Measurements from ENCODE around the gene ANKRD39. TPM values are rescaled to one million over a fixed set of nuclear protein-coding genes. Genes with fewer than 3 reads are reported as not detected.

Gene ANKRD39
- total and polyA plus RNA-seq, 7 donors: 19.2 to 101 (median 53.3) TPM

DNA sequence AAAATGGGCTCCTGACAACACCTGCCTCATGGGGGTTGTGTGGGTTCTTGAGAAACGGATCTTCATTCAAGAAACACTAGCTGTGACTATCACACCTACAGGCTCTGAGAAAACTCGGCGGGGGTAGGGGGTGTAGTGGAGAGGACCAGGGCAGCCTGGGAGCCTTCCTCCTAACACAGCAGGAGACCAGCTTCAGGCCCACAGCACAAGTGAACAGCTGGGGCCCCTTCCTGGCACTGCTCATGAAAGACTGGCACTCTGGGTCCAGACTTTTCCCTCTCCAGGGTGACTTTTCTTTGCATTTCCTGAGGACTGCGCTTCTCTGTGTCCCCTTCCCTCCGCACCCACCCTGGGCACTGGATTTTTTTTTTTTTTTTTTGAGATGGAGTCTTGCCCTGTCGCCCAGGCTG lies 19.2 kb upstream of the ANKRD39 start:
- no peaks in the 10 kb centered on the region for H3K9me3 ChIP-seq
- H3K36me3 ChIP-seq (ENCODE audit: insufficient read depth in 1 of 2, low read depth in 1 of 2): no peaks in the 10 kb centered on the region
- H3K27me3 ChIP-seq (ENCODE audit: insufficient read depth in 3 of 3, low read length in 2 of 3): no peaks in the 10 kb centered on the region
- TF ChIP-seq, protein P1, sequence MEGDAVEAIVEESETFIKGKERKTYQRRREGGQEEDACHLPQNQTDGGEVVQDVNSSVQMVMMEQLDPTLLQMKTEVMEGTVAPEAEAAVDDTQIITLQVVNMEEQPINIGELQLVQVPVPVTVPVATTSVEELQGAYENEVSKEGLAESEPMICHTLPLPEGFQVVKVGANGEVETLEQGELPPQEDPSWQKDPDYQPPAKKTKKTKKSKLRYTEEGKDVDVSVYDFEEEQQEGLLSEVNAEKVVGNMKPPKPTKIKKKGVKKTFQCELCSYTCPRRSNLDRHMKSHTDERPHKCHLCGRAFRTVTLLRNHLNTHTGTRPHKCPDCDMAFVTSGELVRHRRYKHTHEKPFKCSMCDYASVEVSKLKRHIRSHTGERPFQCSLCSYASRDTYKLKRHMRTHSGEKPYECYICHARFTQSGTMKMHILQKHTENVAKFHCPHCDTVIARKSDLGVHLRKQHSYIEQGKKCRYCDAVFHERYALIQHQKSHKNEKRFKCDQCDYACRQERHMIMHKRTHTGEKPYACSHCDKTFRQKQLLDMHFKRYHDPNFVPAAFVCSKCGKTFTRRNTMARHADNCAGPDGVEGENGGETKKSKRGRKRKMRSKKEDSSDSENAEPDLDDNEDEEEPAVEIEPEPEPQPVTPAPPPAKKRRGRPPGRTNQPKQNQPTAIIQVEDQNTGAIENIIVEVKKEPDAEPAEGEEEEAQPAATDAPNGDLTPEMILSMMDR (IDR thresholded peaks at IDR 0.05): no peak
- peaks cover 15% of the 10 kb centered on the region for H3K4me1 ChIP-seq
- no peak for DNase-seq
- 73 to 80% (median 74%) methylated on average over 6 of the region's 6 CpGs for WGBS, 3 donors
- H3K4me3 ChIP-seq: no peak overlapping the region
- no peak for ATAC-seq
- H3K27ac ChIP-seq: no peak overlapping the region
- intact Hi-C loops (cut with DNase I): loop anchor here in 1 of 2 donors (5.0 kb wide), 1 partner anchor 35 kb away; no protein-coding TSS in a partner anchor

DNA sequence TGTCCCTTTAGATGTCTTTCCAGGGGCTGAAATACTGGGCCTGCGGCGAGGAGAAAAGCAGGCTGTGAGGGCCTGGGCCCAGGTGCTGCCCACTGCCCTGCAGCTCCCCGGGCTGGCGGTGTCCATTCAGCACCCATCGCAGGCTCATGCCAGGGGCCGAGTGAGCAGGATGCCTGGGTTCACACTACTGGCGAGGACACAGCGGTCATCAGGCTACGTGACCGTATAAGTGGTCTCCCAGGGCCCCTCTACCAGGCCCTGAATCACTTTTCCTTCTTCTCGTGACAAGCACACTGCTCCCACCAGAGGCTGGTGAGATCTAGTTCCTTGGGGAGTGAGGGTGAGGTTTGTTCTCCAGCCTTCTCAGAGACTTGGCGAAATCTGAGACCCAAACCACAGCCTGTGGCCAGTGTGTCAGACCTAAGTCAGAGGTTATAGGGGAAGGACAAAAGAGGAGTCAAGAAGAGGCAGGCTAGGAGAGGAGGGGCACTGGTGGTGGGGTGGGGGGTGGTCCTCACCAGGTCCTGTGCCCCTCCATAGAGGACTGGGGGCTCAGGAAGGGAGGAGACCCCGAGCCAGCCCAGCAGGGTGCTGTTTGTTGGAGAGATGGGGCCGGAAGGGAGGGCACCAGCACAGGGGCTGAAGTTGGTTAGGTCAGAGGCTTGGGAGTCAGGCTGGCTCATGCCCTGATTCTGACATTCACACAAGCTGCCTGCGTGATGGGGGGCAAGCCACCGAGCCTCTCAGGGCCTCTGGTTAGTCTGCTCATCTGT lies 18.6 kb upstream of the ANKRD39 start:
- ATAC-seq (peak in 1 of 4 donors; percentile 26), DNase-seq (no peak)
- 85 to 91% (median 87%) methylated on average over 16 of the region's 16 CpGs for WGBS, 3 donors
- Histone ChIP-seq H3K4me3 (no peak overlapping the region), H3K27ac (no peak overlapping the region), H3K9me3 (no peaks in the 10 kb centered on the region), H3K4me1 (peaks cover 15% of the 10 kb centered on the region), H3K27me3 (ENCODE audit: insufficient read depth in 3 of 3, low read length in 2 of 3) (no peaks in the 10 kb centered on the region), H3K36me3 (ENCODE audit: insufficient read depth in 1 of 2, low read depth in 1 of 2) (no peaks in the 10 kb centered on the region)
- TF ChIP-seq, protein P1 (IDR thresholded peaks at IDR 0.05): no peak
- intact Hi-C loops (cut with DNase I): loop anchor here in 1 of 2 donors (5.0 kb wide), 1 partner anchor 36 kb away; no protein-coding TSS in a partner anchor

DNA sequence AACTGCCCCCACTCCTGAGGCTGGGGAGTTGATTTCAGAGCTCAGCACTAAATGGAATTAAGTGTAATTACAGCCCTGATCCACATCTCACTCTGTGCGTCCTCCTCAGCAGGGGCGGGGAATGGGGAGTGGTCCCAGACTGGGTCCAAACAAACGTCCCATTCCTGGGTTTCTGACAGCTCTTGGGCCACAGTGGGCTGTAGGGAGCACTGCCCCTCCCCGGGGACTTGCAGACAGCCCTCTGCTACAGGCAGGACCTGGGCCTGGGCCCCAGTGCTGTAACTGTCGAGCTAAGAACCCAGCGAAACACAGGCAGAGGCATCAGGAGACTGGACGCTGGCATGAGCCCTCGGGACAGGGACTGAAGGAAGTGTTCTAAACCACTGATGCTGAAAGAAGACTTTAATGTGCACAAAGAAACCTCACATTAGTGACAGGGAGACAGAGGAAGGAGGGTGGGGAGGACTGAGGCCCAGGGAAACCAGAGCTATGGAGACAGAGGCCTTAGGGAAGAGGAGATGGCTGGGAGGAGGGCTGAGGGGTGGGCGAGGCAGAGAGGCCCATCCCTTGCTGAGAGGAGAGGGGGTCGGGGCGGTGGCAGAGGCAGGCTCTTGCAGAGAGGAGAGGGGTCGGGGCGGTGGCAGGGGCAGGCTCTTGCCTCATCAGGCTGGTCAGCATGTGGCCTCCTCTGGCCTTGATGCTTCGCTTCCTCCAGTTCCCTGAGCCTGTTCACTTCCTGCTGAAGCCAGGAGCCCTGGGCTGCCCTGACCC lies 17.9 kb upstream of the ANKRD39 start:
- intact Hi-C loops (cut with DNase I): loop anchor here in 1 of 2 donors (5.0 kb wide), 1 partner anchor 37 kb away; no protein-coding TSS in a partner anchor
- DNase-seq (no peak), ATAC-seq (no peak)
- WGBS, 3 donors: 80 to 84% (median 84%) methylated on average over 12 to 14 of the region's 14 CpGs
- no peak overlapping the region for H3K4me3 ChIP-seq
- peaks cover 15% of the 10 kb centered on the region for H3K4me1 ChIP-seq
- H3K9me3 ChIP-seq: no peaks in the 10 kb centered on the region
- H3K36me3 ChIP-seq (ENCODE audit: insufficient read depth in 1 of 2, low read depth in 1 of 2): no peaks in the 10 kb centered on the region
- TF ChIP-seq, protein P1 (IDR thresholded peaks at IDR 0.05): no peak
- no peak overlapping the region for H3K27ac ChIP-seq
- no peaks in the 10 kb centered on the region for H3K27me3 ChIP-seq (ENCODE audit: insufficient read depth in 3 of 3, low read length in 2 of 3)

DNA sequence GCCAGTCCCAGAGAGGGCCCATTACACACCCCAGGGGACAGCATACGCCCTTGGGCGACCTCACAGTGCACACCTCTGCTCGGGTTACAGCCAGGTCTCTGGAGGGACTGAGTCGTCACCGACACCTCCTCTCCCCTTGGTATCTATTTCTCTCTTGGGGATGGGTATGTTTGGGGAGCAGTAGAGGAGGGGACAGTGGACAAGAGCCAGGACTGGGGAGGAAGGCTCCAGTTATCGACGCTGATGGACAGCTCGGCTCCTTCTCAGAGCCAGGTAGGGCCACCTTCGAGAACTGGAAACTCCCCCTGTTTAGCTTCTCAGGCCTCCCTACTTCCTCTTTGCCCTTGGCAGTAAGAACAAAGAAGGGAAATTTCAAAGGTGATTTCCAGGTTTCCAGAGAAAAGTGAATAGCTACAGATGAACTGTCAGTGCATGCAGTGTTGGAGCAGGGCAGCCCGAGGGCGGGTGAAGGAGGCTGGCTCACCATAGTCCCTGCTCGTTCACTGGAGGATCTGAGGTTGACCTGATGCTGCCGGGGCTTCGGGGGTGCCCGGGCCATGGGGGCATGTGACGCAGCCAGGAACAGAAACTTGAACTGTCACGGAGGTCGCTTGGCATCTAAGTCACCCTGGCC lies 16.5 kb upstream of the ANKRD39 start:
- no peaks in the 10 kb centered on the region for H3K9me3 ChIP-seq
- no peaks in the 10 kb centered on the region for H3K27me3 ChIP-seq (ENCODE audit: insufficient read depth in 3 of 3, low read length in 2 of 3)
- intact Hi-C loops (cut with DNase I): loop anchor here in 1 of 2 donors (5.0 kb wide), 1 partner anchor 38 kb away; no protein-coding TSS in a partner anchor
- H3K4me3 ChIP-seq: no peak overlapping the region
- TF ChIP-seq, protein P1 (IDR thresholded peaks at IDR 0.05): no peak
- DNase-seq: no peak
- 19 to 27% (median 26%) methylated on average over 18 of the region's 18 CpGs for whole genome bisulfite sequencing, 3 donors
- peak overlapping the region; percentile 46 for H3K27ac ChIP-seq
- no peaks in the 10 kb centered on the region for H3K36me3 ChIP-seq (ENCODE audit: insufficient read depth in 1 of 2, low read depth in 1 of 2)
- H3K4me1 ChIP-seq: peaks cover 15% of the 10 kb centered on the region
- peak in 2 of 4 donors; percentile 28 to 42 for ATAC-seq
